Measurements from ENCODE around the gene DUSP1. TPM values are rescaled to one million over a fixed set of nuclear protein-coding genes. Genes with fewer than 3 reads are reported as not detected.
A peak's percentile ranks its signal among the peaks of the same experiment; 100 is the strongest.

Gene DUSP1
- total and polyA plus RNA-seq, 2 of the 4 experiments (the other 2 are of a cell fraction), result 304 to 467 TPM

DNA sequence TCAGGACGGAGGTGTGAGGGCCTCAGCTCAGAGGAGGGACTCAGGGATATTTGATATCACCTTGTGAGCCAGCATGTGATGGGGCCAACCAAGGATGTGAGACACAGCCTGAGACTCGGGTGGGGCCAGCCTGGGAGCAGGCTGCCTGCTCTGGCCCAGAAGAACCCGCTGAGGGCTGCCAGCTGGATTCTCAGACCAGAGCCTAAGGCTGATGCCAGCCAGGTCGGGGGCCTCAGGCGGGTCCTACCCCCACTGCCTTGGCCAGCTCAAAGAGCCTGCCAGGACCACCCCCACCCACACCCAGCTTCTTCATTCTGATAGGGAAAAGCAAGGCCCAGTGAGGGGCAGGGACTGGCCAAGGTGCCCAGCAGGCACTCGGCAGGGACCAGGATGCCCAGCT, 20.3 kb upstream of the DUSP1 start:
- CTCF ChIA-PET, result no interaction called here
- intact Hi-C loops (cut with micrococcal nuclease) (no loop called here), dilution Hi-C loops (cut with HindIII; ENCODE audit: low sequenced_read_pairs, unreplicated experiment) (no loop called here), in situ Hi-C loops (cut with MboI; ENCODE audit: low sequenced_read_pairs) (no loop called here)
- H3K9me3 ChIP-seq (ENCODE audit: control insufficient read depth, insufficient read depth, low read length), result no peaks in the 10 kb centered on the region
- 86% methylated on average over 2 of the region's 6 CpGs; no CpG with 5 or more reads in 1 of the 2 experiments for WGBS, 2 experiments (ENCODE audit: extremely low coverage in 2 of 2, insufficient read length in 1 of 2)
- no peak for DNase-seq
- H2BK15ac ChIP-seq (ENCODE audit: low read depth, low read length), result peak overlapping the region; percentile 25; the same call in 1 of the 3 replicates
- peaks cover 4 to 20% of the 10 kb centered on the region in 2 experiments; a peak in 2 of 4 replicates for H3K79me1 ChIP-seq (ENCODE audit: low read depth in 1 of 2, low read length in 2 of 2)
- H3K9me1 ChIP-seq (ENCODE audit: insufficient read depth, low read length), result peaks cover 17% of the 10 kb centered on the region
- H2AK9ac ChIP-seq (replicated peaks; ENCODE audit: low read depth, low read length, poor library complexity), result no peak overlapping the region
- H4K91ac ChIP-seq (ENCODE audit: insufficient read depth, low read depth, low read length), result peak overlapping the region; percentile 28; the same call in 1 of the 2 replicates
- H3K36me3 ChIP-seq (ENCODE audit: control insufficient read depth, insufficient read depth, low read length), result no peaks in the 10 kb centered on the region
- no peak overlapping the region for H3K4me3 ChIP-seq (ENCODE audit: insufficient read depth, low read depth, low read length)
- no peak overlapping the region; a peak in 1 of 4 replicates for H4K8ac ChIP-seq (ENCODE audit: low read depth in 2 of 2, low read length in 2 of 2)
- H2BK5ac ChIP-seq (ENCODE audit: low read depth, low read length, poor library complexity, severe bottlenecking), result peak overlapping the region; percentile 22
- no peak overlapping the region for H3K4me2 ChIP-seq (ENCODE audit: low read depth, low read length)
- no peaks in the 10 kb centered on the region for H3K27me3 ChIP-seq (ENCODE audit: control insufficient read depth, insufficient read depth, low read length)
- H2BK120ac ChIP-seq (ENCODE audit: low read depth, low read length), result peak overlapping the region; percentile 23; the same call in 1 of the 2 replicates
- peak overlapping the region; percentile 69 for H2AK5ac ChIP-seq (ENCODE audit: low read depth, low read length)
- H3K18ac ChIP-seq (ENCODE audit: low read depth, low read length), result no peak overlapping the region
- H2BK20ac ChIP-seq (ENCODE audit: low read depth, low read length), result no peak overlapping the region; the same call in 1 of the 2 replicates
- H4K20me1 ChIP-seq (ENCODE audit: insufficient read depth, low read length), result no peaks in the 10 kb centered on the region; the same call in 1 of the 2 replicates
- no peak overlapping the region for H3K27ac ChIP-seq (ENCODE audit: insufficient read depth, low read length)
- no peak overlapping the region for H3K23ac ChIP-seq (ENCODE audit: low read depth, low read length)
- peak overlapping the region; percentile 65; the same call in 1 of the 2 replicates for H3K14ac ChIP-seq (replicated peaks; ENCODE audit: low read depth, low read length)
- no peak overlapping the region for H4K5ac ChIP-seq (ENCODE audit: low read depth, low read length)
- no peak for ATAC-seq (ENCODE audit: low read depth)
- H2AFZ ChIP-seq (replicated peaks; ENCODE audit: low read length, poor library complexity), result peak overlapping the region; percentile 56
- H3K56ac ChIP-seq (ENCODE audit: extremely low read depth, insufficient read depth, low read length), result no peak overlapping the region
- H3K4me1 ChIP-seq (ENCODE audit: control insufficient read depth, insufficient read depth, low read length), result peaks cover 24% of the 10 kb centered on the region
- H3K9ac ChIP-seq (ENCODE audit: low read depth, low read length), result no peak overlapping the region
- TF ChIP-seq POLR2A (IDR thresholded peaks at IDR 0.05; ENCODE audit: low read depth, low read length) (no peak), NFE2L2 (IDR thresholded peaks at IDR 0.05; ENCODE audit: low read depth, low read length) (no peak), CEBPB (IDR thresholded peaks at IDR 0.05; ENCODE audit: low read depth, low read length) (no peak), BHLHE40 (IDR thresholded peaks at IDR 0.05; ENCODE audit: low read depth, low read length) (no peak), MAFK (IDR thresholded peaks at IDR 0.05; ENCODE audit: low read depth, low read length) (no peak), MXI1 (IDR thresholded peaks at IDR 0.05; ENCODE audit: borderline replicate concordance, low read depth, low read length) (no peak), CHD1 (IDR thresholded peaks at IDR 0.05; ENCODE audit: low read depth, low read length) (no peak), RCOR1 (IDR thresholded peaks at IDR 0.05; ENCODE audit: insufficient replicate concordance, low read length) (no peak), MAZ (IDR thresholded peaks at IDR 0.05; ENCODE audit: borderline replicate concordance, low read depth, low read length) (no peak), RFX5 (IDR thresholded peaks at IDR 0.05; ENCODE audit: low read depth, low read length) (no peak), RAD21 (IDR thresholded peaks at IDR 0.05; ENCODE audit: low read length) (no peak), FOS (IDR thresholded peaks at IDR 0.05; ENCODE audit: low read depth, low read length) (no peak), SMC3 (IDR thresholded peaks at IDR 0.05; ENCODE audit: low read depth, low read length) (no peak)
- TF ChIP-seq, protein P1, sequence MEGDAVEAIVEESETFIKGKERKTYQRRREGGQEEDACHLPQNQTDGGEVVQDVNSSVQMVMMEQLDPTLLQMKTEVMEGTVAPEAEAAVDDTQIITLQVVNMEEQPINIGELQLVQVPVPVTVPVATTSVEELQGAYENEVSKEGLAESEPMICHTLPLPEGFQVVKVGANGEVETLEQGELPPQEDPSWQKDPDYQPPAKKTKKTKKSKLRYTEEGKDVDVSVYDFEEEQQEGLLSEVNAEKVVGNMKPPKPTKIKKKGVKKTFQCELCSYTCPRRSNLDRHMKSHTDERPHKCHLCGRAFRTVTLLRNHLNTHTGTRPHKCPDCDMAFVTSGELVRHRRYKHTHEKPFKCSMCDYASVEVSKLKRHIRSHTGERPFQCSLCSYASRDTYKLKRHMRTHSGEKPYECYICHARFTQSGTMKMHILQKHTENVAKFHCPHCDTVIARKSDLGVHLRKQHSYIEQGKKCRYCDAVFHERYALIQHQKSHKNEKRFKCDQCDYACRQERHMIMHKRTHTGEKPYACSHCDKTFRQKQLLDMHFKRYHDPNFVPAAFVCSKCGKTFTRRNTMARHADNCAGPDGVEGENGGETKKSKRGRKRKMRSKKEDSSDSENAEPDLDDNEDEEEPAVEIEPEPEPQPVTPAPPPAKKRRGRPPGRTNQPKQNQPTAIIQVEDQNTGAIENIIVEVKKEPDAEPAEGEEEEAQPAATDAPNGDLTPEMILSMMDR (conservative IDR thresholded peaks at IDR 0.05; ENCODE audit: low read depth, low read length), result no peak
- TF ChIP-seq, protein P2, sequence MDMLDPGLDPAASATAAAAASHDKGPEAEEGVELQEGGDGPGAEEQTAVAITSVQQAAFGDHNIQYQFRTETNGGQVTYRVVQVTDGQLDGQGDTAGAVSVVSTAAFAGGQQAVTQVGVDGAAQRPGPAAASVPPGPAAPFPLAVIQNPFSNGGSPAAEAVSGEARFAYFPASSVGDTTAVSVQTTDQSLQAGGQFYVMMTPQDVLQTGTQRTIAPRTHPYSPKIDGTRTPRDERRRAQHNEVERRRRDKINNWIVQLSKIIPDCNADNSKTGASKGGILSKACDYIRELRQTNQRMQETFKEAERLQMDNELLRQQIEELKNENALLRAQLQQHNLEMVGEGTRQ (IDR thresholded peaks at IDR 0.05; ENCODE audit: low read depth, low read length), result no peak
- TF ChIP-seq, protein P3, sequence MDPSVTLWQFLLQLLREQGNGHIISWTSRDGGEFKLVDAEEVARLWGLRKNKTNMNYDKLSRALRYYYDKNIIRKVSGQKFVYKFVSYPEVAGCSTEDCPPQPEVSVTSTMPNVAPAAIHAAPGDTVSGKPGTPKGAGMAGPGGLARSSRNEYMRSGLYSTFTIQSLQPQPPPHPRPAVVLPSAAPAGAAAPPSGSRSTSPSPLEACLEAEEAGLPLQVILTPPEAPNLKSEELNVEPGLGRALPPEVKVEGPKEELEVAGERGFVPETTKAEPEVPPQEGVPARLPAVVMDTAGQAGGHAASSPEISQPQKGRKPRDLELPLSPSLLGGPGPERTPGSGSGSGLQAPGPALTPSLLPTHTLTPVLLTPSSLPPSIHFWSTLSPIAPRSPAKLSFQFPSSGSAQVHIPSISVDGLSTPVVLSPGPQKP (IDR thresholded peaks at IDR 0.05; ENCODE audit: borderline replicate concordance, low read depth, low read length), result no peak
- no TSS peak for BruUV-seq (replicated peaks)
- POLR2A ChIA-PET (ENCODE audit: unreplicated experiment), result interaction anchor here (0.6 kb wide), 1 partner anchor 23 kb away, joined by 14 read pairs; no protein-coding TSS in a partner anchor
- 0 out of 2 replicates have a peak overlapping the region, but pooled peaks have one; percentile 36 for H3K4ac ChIP-seq (ENCODE audit: low read depth, low read length)
